GM19468 (cell line): ENCODE data around the gene JCAD.

Experiments used
- ATAC-seq: cut with Tn5 transposase; IDR thresholded peaks from one replicate; pipeline ENCODE4 v1.9.1; 2021; ENCODE audit warnings: mild to moderate bottlenecking, moderate library complexity, moderate number of reproducible peaks; ENCODE audit not compliant: unreplicated experiment; ENCODE audit errors: extremely low read depth

The JCAD gene

GRCh38 chr10:30048768-30049517 lies 10.4 kb downstream of the JCAD start:
- no peak for ATAC-seq

- no peak for ATAC-seq
Measured at GRCh38 chr10:30047924-30048531, 11.4 kb downstream of the JCAD start.

- no peak for ATAC-seq
Measured at GRCh38 chr10:30047430-30047829, 12.0 kb downstream of the JCAD start.

GRCh38 chr10:30046476-30046875 lies 12.9 kb downstream of the JCAD start:
- ATAC-seq = no peak

- no peak for ATAC-seq
Measured at GRCh38 chr10:30045961-30046360, 13.4 kb downstream of the JCAD start.

GRCh38 chr10:30043476-30044270 lies 15.7 kb downstream of the JCAD start:
- ATAC-seq = no peak

GRCh38 chr10:30042820-30043219 lies 16.6 kb downstream of the JCAD start:
- no peak for ATAC-seq

GRCh38 chr10:30041196-30042105 lies 17.9 kb downstream of the JCAD start:
- no peak for ATAC-seq

GRCh38 chr10:30040597-30040996 lies 18.8 kb downstream of the JCAD start:
- no peak for ATAC-seq

GRCh38 chr10:30039988-30040387 lies 19.4 kb downstream of the JCAD start:
- ATAC-seq = no peak

GRCh38 chr10:30039567-30039966 lies 19.8 kb downstream of the JCAD start:
- no peak for ATAC-seq

GRCh38 chr10:30038781-30039536 lies 20.4 kb downstream of the JCAD start:
- ATAC-seq = no peak

GRCh38 chr10:30037620-30038336 lies 21.6 kb downstream of the JCAD start:
- no peak for ATAC-seq

- ATAC-seq = no peak
Measured at GRCh38 chr10:30036811-30037210, 22.6 kb downstream of the JCAD start.

GRCh38 chr10:30036341-30036740 lies 23.0 kb downstream of the JCAD start:
- ATAC-seq = no peak

GRCh38 chr10:30034433-30035137 lies 24.8 kb downstream of the JCAD start:
- ATAC-seq = no peak

- ATAC-seq = no peak
Measured at GRCh38 chr10:30032125-30032524, 27.3 kb downstream of the JCAD start.

- ATAC-seq = no peak
Measured at GRCh38 chr10:30029872-30030256, 29.5 kb downstream of the JCAD start.
